ENCODE measurements around the gene CARS2. TPM values are rescaled to one million over a fixed set of nuclear protein-coding genes. Genes with fewer than 3 reads are reported as not detected.
"Not testable (repeated sequence)": the region's sequence is repeated elsewhere in the genome, so short reads cannot be mapped to it uniquely, and the experiment has no call there.

CARS2 gene
- total and polyA plus RNA-seq, 2 experiments from 2014 or later, result 39.0 to 53.5 TPM

DNA sequence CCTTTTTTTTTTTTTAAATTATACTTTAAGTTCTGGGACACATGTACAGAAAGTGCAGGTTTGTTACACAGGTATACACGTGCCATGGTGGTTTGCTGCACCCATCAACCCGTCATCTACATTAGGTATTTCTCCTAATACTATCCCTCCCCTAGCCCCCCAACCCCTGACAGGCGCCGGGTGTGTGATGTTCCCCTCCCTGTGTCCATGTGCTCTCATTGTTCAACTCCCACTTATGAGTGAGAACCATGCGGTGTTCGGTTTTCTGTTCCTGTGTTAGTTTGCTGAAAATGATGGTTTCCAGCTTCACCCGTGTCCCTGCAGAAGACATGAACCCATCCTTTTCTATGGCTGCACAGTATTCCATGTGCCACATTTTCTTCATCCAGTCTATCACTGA, 10.1 kb downstream of the CARS2 start:
- not testable (repeated sequence) for H3K4me1 Mint-ChIP-seq; H3K9me2 ChIP-seq (ENCODE audit: insufficient read depth); H3K27ac ChIP-seq (ENCODE audit: low read depth); H3K27me3 ChIP-seq (ENCODE audit: insufficient read depth); H3K4me3 Mint-ChIP-seq; H3K4me1 ChIP-seq (ENCODE audit: insufficient read depth); H3K27me3 Mint-ChIP-seq (ENCODE audit: insufficient read depth, low read depth, poor library complexity); ATAC-seq; H3F3A ChIP-seq (replicated peaks; ENCODE audit: low read depth); H3K4me3 ChIP-seq; H3K79me2 ChIP-seq (replicated peaks; ENCODE audit: insufficient read depth); H4K20me1 ChIP-seq (replicated peaks; ENCODE audit: insufficient read depth); H3K9me3 Mint-ChIP-seq; H3K36me3 ChIP-seq (ENCODE audit: insufficient read depth); H2AFZ ChIP-seq; H3K4me2 ChIP-seq; DNase-seq (ENCODE audit: low spot score); H3K27ac Mint-ChIP-seq
- H3K36me3 Mint-ChIP-seq (ENCODE audit: low read depth), result peaks cover 43% of the 10 kb centered on the region

DNA sequence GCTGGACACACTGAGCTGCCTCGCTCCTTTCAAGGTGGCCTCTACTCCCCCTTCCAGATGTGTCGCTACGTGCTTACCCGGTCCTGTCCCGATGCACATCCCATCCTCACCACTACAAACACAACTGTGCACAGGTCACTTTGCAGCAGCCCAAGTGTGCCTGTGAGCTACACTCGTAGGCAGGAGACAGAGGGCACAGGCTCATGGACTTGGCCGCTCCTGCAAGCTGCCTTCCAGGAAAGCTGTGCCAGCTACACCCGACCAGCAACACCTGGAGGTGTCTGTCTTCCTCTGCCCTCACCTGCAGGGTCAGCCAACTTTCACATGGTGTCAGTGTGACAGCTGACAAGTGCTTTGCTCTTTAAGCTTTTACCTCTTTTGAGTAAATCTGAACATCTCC, 15.4 kb downstream of the CARS2 start:
- Histone ChIP-seq H3K27me3 (ENCODE audit: insufficient read depth) (no peaks in the 10 kb centered on the region), H3K36me3 (ENCODE audit: insufficient read depth) (peaks cover 9% of the 10 kb centered on the region; the same call in 1 of the 2 replicates), H3K4me2 (no peak overlapping the region), H3K4me1 (ENCODE audit: insufficient read depth) (no peaks in the 10 kb centered on the region), H3F3A (replicated peaks; ENCODE audit: low read depth) (0 out of 2 replicates have a peak, but pooled peaks cover 2% of the 10 kb centered on the region), H3K27ac (ENCODE audit: low read depth) (no peak overlapping the region), H2AFZ (no peak overlapping the region), H3K4me3 (no peak overlapping the region), H3K79me2 (replicated peaks; ENCODE audit: insufficient read depth) (no peaks in the 10 kb centered on the region), H3K9me2 (ENCODE audit: insufficient read depth) (no peaks in the 10 kb centered on the region), H4K20me1 (replicated peaks; ENCODE audit: insufficient read depth) (no peaks in the 10 kb centered on the region; the same call in 1 of the 2 replicates)
- Mint-ChIP-seq H3K4me1 (no peaks in the 10 kb centered on the region), H3K27me3 (ENCODE audit: insufficient read depth, low read depth, poor library complexity) (peaks cover 4% of the 10 kb centered on the region), H3K4me3 (no peak overlapping the region), H3K36me3 (ENCODE audit: low read depth) (peaks cover 22% of the 10 kb centered on the region), H3K27ac (no peak overlapping the region), H3K9me3 (no peaks in the 10 kb centered on the region)
- ATAC-seq (no peak), DNase-seq (ENCODE audit: low spot score) (no peak)
- no peak for TF ChIP-seq EZH2 (IDR thresholded peaks at IDR 0.05; ENCODE audit: low read depth, unreplicated experiment)
- TF ChIP-seq, protein P1, sequence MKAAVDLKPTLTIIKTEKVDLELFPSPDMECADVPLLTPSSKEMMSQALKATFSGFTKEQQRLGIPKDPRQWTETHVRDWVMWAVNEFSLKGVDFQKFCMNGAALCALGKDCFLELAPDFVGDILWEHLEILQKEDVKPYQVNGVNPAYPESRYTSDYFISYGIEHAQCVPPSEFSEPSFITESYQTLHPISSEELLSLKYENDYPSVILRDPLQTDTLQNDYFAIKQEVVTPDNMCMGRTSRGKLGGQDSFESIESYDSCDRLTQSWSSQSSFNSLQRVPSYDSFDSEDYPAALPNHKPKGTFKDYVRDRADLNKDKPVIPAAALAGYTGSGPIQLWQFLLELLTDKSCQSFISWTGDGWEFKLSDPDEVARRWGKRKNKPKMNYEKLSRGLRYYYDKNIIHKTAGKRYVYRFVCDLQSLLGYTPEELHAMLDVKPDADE (IDR thresholded peaks at IDR 0.05), result no peak
- TF ChIP-seq NANOG (IDR thresholded peaks at IDR 0.05; ENCODE audit: borderline replicate concordance), result no peak
- no peak for TF ChIP-seq EZH2phosphoT487 (IDR thresholded peaks at IDR 0.05; ENCODE audit: unreplicated experiment)

DNA sequence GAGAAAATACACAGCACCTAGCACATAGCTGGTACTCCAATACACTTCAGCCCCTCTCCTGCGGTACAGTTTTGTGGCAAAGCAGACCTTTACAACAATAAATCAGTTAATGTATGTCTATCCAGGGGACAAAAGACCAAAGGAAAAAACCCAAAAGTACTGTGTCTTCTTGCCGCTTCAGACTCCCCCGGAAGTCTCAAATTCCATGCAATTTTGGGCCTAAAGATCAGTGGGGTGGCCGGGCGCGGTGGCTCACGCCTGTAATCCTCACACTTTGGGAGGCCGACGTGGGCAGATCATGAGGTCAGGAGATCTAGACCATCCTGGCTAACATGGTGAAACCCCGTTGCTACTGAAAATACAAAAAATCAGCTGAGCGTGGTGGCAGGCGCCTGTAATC, 16.2 kb downstream of the CARS2 start:
- Histone ChIP-seq H2AFZ (no peak overlapping the region), H3K4me3 (no peak overlapping the region), H3F3A (replicated peaks; ENCODE audit: low read depth) (0 out of 2 replicates have a peak, but pooled peaks cover 2% of the 10 kb centered on the region), H3K27me3 (ENCODE audit: insufficient read depth) (no peaks in the 10 kb centered on the region), H3K79me2 (replicated peaks; ENCODE audit: insufficient read depth) (no peaks in the 10 kb centered on the region), H4K20me1 (replicated peaks; ENCODE audit: insufficient read depth) (no peaks in the 10 kb centered on the region; the same call in 1 of the 2 replicates), H3K9me2 (ENCODE audit: insufficient read depth) (no peaks in the 10 kb centered on the region), H3K4me2 (no peak overlapping the region), H3K36me3 (ENCODE audit: insufficient read depth) (peaks cover 9% of the 10 kb centered on the region; the same call in 1 of the 2 replicates), H3K27ac (ENCODE audit: low read depth) (no peak overlapping the region), H3K4me1 (ENCODE audit: insufficient read depth) (no peaks in the 10 kb centered on the region)
- DNase-seq (ENCODE audit: low spot score) (no peak), ATAC-seq (no peak)
- Mint-ChIP-seq H3K4me3 (no peak overlapping the region), H3K27ac (no peak overlapping the region), H3K9me3 (no peaks in the 10 kb centered on the region), H3K36me3 (ENCODE audit: low read depth) (peaks cover 24% of the 10 kb centered on the region), H3K27me3 (ENCODE audit: insufficient read depth, low read depth, poor library complexity) (peaks cover 4% of the 10 kb centered on the region), H3K4me1 (no peaks in the 10 kb centered on the region)
- no peak for TF ChIP-seq STAT1 (IDR thresholded peaks at IDR 0.05; ENCODE audit: unreplicated experiment)

Measured in GM23338 (cell line).